ENCODE measurements around the gene TSBP1. TPM values are rescaled to one million over a fixed set of nuclear protein-coding genes. Genes with fewer than 3 reads are reported as not detected.

The TSBP1 gene
- not detected for total RNA-seq

GRCh38 chr6:32371803-32372202, at the start of gene TSBP1:
Gene TSBP1, minus strand, starts transcription at chr6:32371903. Its CDS starts 197 bp downstream, at chr6:32371706.
- no peak for DNase-seq (ENCODE audit: low spot score in 2 of 2)
- FAIRE-seq = no peak

GRCh38 chr6:32416036-32416435, 44.3 kb upstream of the TSBP1 start:
- no peak for DNase-seq (ENCODE audit: low spot score in 2 of 2)

GRCh38 chr6:32415521-32416019, 43.9 kb upstream of the TSBP1 start:
- peak; percentile 11 to 43 for DNase-seq (ENCODE audit: low spot score in 2 of 2)
- FAIRE-seq = no peak

More at GRCh38 chr6:32416036-32416435, 44.3 kb upstream of the TSBP1 start:
- no peak for FAIRE-seq

GRCh38 chr6:32413427-32414047, 41.8 kb upstream of the TSBP1 start:
- peak; percentile 22 to 60 for DNase-seq (ENCODE audit: low spot score in 2 of 2)
- no peak for FAIRE-seq

- DNase-seq (ENCODE audit: low spot score in 2 of 2) (no peak), FAIRE-seq (no peak)
These were observed 40.0 kb upstream of the TSBP1 start for GRCh38 chr6:32411566-32412327.

- DNase-seq (ENCODE audit: low spot score in 2 of 2) (no peak), FAIRE-seq (no peak)
These were observed 39.2 kb upstream of the TSBP1 start for GRCh38 chr6:32410906-32411305.

- no peak for DNase-seq (ENCODE audit: low spot score in 2 of 2)
- no peak for FAIRE-seq
These were observed 35.2 kb upstream of the TSBP1 start, which contains the start of gene BTNL2 for GRCh38 chr6:32406857-32407256. Gene BTNL2, minus strand, starts transcription at chr6:32407181. Its CDS starts 58 bp downstream, at chr6:32407123.

- FAIRE-seq = no peak
- DNase-seq (ENCODE audit: low spot score in 2 of 2) = no peak
These were observed 34.5 kb upstream of the TSBP1 start for GRCh38 chr6:32406197-32406596.

GRCh38 chr6:32405656-32406055, 34.0 kb upstream of the TSBP1 start:
- DNase-seq (ENCODE audit: low spot score in 2 of 2) = no peak
- no peak for FAIRE-seq

- FAIRE-seq (no peak), DNase-seq (ENCODE audit: low spot score in 2 of 2) (no peak)
These were observed 31.1 kb upstream of the TSBP1 start for GRCh38 chr6:32402812-32403211.

GRCh38 chr6:32401284-32401963, 29.7 kb upstream of the TSBP1 start:
- DNase-seq (ENCODE audit: low spot score in 2 of 2) (no peak), FAIRE-seq (no peak)

GRCh38 chr6:32397252-32397920, 25.7 kb upstream of the TSBP1 start:
- FAIRE-seq = no peak

GRCh38 chr6:32396028-32396427, 24.3 kb upstream of the TSBP1 start:
- no peak for FAIRE-seq
- DNase-seq (ENCODE audit: low spot score in 2 of 2) = no peak

More at GRCh38 chr6:32397252-32397920, 25.7 kb upstream of the TSBP1 start:
- DNase-seq (ENCODE audit: low spot score in 2 of 2) = no peak

GRCh38 chr6:32393665-32394420, 22.1 kb upstream of the TSBP1 start:
- FAIRE-seq = no peak
- no peak for DNase-seq (ENCODE audit: low spot score in 2 of 2)

- no peak for FAIRE-seq
- DNase-seq (ENCODE audit: low spot score in 2 of 2) = no peak
These were observed 19.8 kb upstream of the TSBP1 start for GRCh38 chr6:32391505-32391904.

- FAIRE-seq (no peak), DNase-seq (ENCODE audit: low spot score in 2 of 2) (peak in 1 of 2 donors; percentile 14)
These were observed 16.1 kb upstream of the TSBP1 start for GRCh38 chr6:32387589-32388340.

GRCh38 chr6:32386040-32386439, 14.3 kb upstream of the TSBP1 start:
- no peak for DNase-seq (ENCODE audit: low spot score in 2 of 2)
- no peak for FAIRE-seq

- no peak for DNase-seq (ENCODE audit: low spot score in 2 of 2)
- FAIRE-seq = no peak
These were observed 11.2 kb upstream of the TSBP1 start for GRCh38 chr6:32382757-32383420.

GRCh38 chr6:32379545-32379944, 7.8 kb upstream of the TSBP1 start:
- DNase-seq (ENCODE audit: low spot score in 2 of 2) (no peak), FAIRE-seq (no peak)
